GM12878 (cell line): Measurements from ENCODE around the gene ULK4. TPM values are rescaled to one million over a fixed set of nuclear protein-coding genes. Genes with fewer than 3 reads are reported as not detected.
A peak's percentile ranks its signal among the peaks of the same experiment; 100 is the strongest.

Experiments used
- ATAC-seq: fragments of 200-7000 bp; cut with Tn5 transposase; 3 replicates; pipeline ENCODE4 v1.9.1; 2020; ENCODE audit warnings: mild to moderate bottlenecking, moderate library complexity
- BruUV-seq: library from RNA; stranded (reverse); fragments of 400-500 nt; replicated peaks from 2 replicates; lab custom pipeline; 2021; lab: Mats Ljungman, UMichigan
- CTCF ChIA-PET: fragments of 300-600 bp; sonication (Branson Sonifier 250); formaldehyde crosslinking; extraction: SDS; loops from one replicate; lab custom pipeline; 2021; ENCODE audit warnings: inconsistent platforms; lab: Yijun Ruan, JAX
- POLR2A ChIA-PET: fragments of 350-600 bp; formaldehyde crosslinking; extraction: SDS; loops from one replicate; lab custom pipeline; 2021; ENCODE audit warnings: inconsistent platforms; lab: Charles Lee
- RAD21 ChIA-PET: fragments of 300-600 bp; sonication (Branson Sonifier 250); formaldehyde crosslinking; loops from one replicate; lab custom pipeline; 2023; ENCODE audit warnings: antibody characterized with exemption; ENCODE audit not compliant: unreplicated experiment; lab: Charles Lee
- SMC1A ChIA-PET: fragments of 300-600 bp; sonication (Branson Sonifier 250); formaldehyde crosslinking; loops from one replicate; lab custom pipeline; 2023; ENCODE audit not compliant: unreplicated experiment, uncharacterized antibody; lab: Charles Lee
- DNase-seq: peaks from one replicate; pipeline ENCODE4 v3.0.0-alpha.2; 2011; ENCODE audit warnings: low read depth, low spot score
- FAIRE-seq: peaks from 3 replicates; lab custom pipeline; 2011; peaks lifted over from hg19 to GRCh38; lab: Jason Lieb, UNC
- H2AFZ ChIP-seq: 2 replicates; pipeline ENCODE4 v1.6.0; 2011; ENCODE audit warnings: low read depth, low read length, control low read depth; ENCODE audit not compliant: control insufficient read depth
- H3K27ac ChIP-seq: 2 replicates; pipeline ENCODE4 v1.5.1; 2011; ENCODE audit warnings: control low read depth; ENCODE audit not compliant: control insufficient read depth, insufficient read depth
- H3K27me3 ChIP-seq, 2 experiments: replicated peaks in 1 of 2; 2 replicates each; pipeline versions ENCODE4 v1.6.0 to v1.6.1; 2011; ENCODE audit warnings: low read length in 1 of 2; ENCODE audit not compliant: control insufficient read depth in 2 of 2, insufficient read depth in 2 of 2
- H3K36me3 ChIP-seq, 2 experiments: 2 replicates each; pipeline ENCODE4 v1.5.1; 2011; ENCODE audit warnings: low read length in 1 of 2; ENCODE audit not compliant: control insufficient read depth in 2 of 2, insufficient read depth in 2 of 2
- H3K4me1 ChIP-seq: 2 replicates; pipeline ENCODE4 v1.6.1; 2011; ENCODE audit warnings: mild to moderate bottlenecking, low read length, moderate library complexity, mixed read lengths; ENCODE audit not compliant: control insufficient read depth, insufficient read depth
- H3K4me2 ChIP-seq: 2 replicates; pipeline ENCODE4 v1.6.0; 2011; ENCODE audit warnings: control low read depth; ENCODE audit not compliant: control insufficient read depth, insufficient read depth
- H3K4me3 ChIP-seq: fragments of 200-600 bp; sonication (generic); 2 replicates; pipeline ENCODE4 v1.5.1; 2016
- H3K79me2 ChIP-seq: 2 replicates; pipeline ENCODE4 v1.6.0; 2011; ENCODE audit warnings: low read length; ENCODE audit not compliant: control insufficient read depth, insufficient read depth
- H3K9ac ChIP-seq: 2 replicates; pipeline ENCODE4 v1.8.0; 2011; ENCODE audit warnings: low read length, control low read depth, mixed read lengths; ENCODE audit not compliant: control insufficient read depth, insufficient read depth
- H3K9me3 ChIP-seq: replicated peaks from 3 replicates; pipeline ENCODE4 v1.5.1; 2011; ENCODE audit warnings: mild to moderate bottlenecking, low read length; ENCODE audit not compliant: control insufficient read depth, insufficient read depth
- H4K20me1 ChIP-seq: 2 replicates; pipeline ENCODE4 v1.6.0; 2011; ENCODE audit not compliant: control insufficient read depth, insufficient read depth
- ASH2L ChIP-seq: fragments of 300-600, 200-600 bp; sonication (generic); IDR thresholded peaks from 2 replicates; pipeline ENCODE4 v1.6.1; 2017; ENCODE audit warnings: low read depth, mild to moderate bottlenecking, borderline replicate concordance
- GABPA ChIP-seq: IDR thresholded peaks from 2 replicates; pipeline ENCODE4 v1.6.1; 2014; ENCODE audit warnings: antibody characterized with exemption, low read depth, mild to moderate bottlenecking, inconsistent platforms
- HDAC2 ChIP-seq: fragments of 200-600 bp; sonication (generic); IDR thresholded peaks from 2 replicates; pipeline ENCODE4 v1.6.1; 2017
- KAT2A ChIP-seq: conservative IDR thresholded peaks from 2 replicates; pipeline ENCODE4 v1.6.1; 2011; ENCODE audit warnings: low read depth, low read length; ENCODE audit not compliant: control insufficient read depth
- NRF1 ChIP-seq: conservative IDR thresholded peaks from 2 replicates; pipeline ENCODE4 v1.6.1; 2011; ENCODE audit warnings: mild to moderate bottlenecking, low read depth, low read length, improper control_type of control experiment
- PML ChIP-seq: IDR thresholded peaks from 2 replicates; pipeline ENCODE4 v1.6.1; 2012; ENCODE audit warnings: low read length, inconsistent platforms
- RELA ChIP-seq: fragments of 450-650 bp; IDR thresholded peaks from 2 replicates; pipeline ENCODE4 v1.8.0; 2014; ENCODE audit warnings: borderline replicate concordance; ENCODE audit not compliant: partially characterized antibody
- RUNX3 ChIP-seq: IDR thresholded peaks from 2 replicates; pipeline ENCODE4 v1.6.1; 2012; ENCODE audit warnings: low read length, inconsistent platforms
- SMC3 ChIP-seq: IDR thresholded peaks from 2 replicates; pipeline ENCODE4 v1.6.1; 2011; ENCODE audit warnings: low read length, improper control_type of control experiment, borderline replicate concordance
- SPI1 ChIP-seq: IDR thresholded peaks from 2 replicates; pipeline ENCODE4 v1.6.1; 2011; ENCODE audit warnings: low read depth, mild to moderate bottlenecking, low read length, moderate library complexity, borderline replicate concordance; ENCODE audit not compliant: insufficient read depth
- SREBF1 ChIP-seq: IDR thresholded peaks from 2 replicates; pipeline ENCODE4 v1.6.1; 2012; ENCODE audit warnings: mild to moderate bottlenecking, low read length
- ZNF217 ChIP-seq: fragments of 450-650 bp; IDR thresholded peaks from 2 replicates; pipeline ENCODE4 v1.6.1; 2017; ENCODE audit warnings: antibody characterized with exemption, mild to moderate bottlenecking
- ZNF384 ChIP-seq: IDR thresholded peaks from 2 replicates; pipeline ENCODE4 v1.6.1; 2012; ENCODE audit warnings: low read depth, mild to moderate bottlenecking, low read length, improper control_type of control experiment, borderline replicate concordance
- WGBS: methylation state at CpG from one replicate; pipeline ENCODE4 v1.1.6; 2016; ENCODE audit warnings: low lambda C conversion rate; ENCODE audit not compliant: insufficient replicate concordance, insufficient coverage; ENCODE audit errors: missing lambda C conversion rate; 5-methylcytosine and 5-hydroxymethylcytosine counted together
- in situ Hi-C: fragments of 300-500 bp; cut with MboI; formaldehyde crosslinking; loops from 9 replicates; pipeline ENCODE4 v1.14.3; 2018; ENCODE audit warnings: mixed read lengths
- intact Hi-C: fragments of 100-400 bp; cut with micrococcal nuclease; formaldehyde crosslinking; loops from one replicate; pipeline ENCODE4 v1.14.2; 2022; ENCODE audit not compliant: unreplicated experiment
- polyA plus RNA-seq, 11 experiments: library from polyadenylated mRNA; depleted of rRNA in 4 of 11; unstranded in 6 of 11; stranded (reverse) in 5 of 11; fragments of >200 nt; fragmentation: Nextera tagmentation in 4 of 11; fragmentation: Illumina TruSeq in 1 of 11; extraction: Ambion mirVana in 4 of 11; extraction: Trizol in 1 of 11; gene quantifications; 1 replicate in 1 of 11; 2 replicates in 10 of 11; pipeline versions ENCODE4 v1.2.1 to v1.2.3, GENCODE V29; 2011 to 2016; ENCODE audit warnings: inconsistent platforms in 2 of 11, missing spikeins in 2 of 11, low read depth in 1 of 11
- total RNA-seq, 4 experiments: library from RNA; depleted of rRNA in 3 of 4; stranded (reverse); fragments of >200 nt in 3 of 4; fragmentation: Illumina TruSeq in 1 of 4; extraction: Trizol in 1 of 4; gene quantifications; 2 replicates each; pipeline versions ENCODE4 v1.2.1 to v1.2.3, GENCODE V29; 2013 to 2021
- TF ChIP-seq, protein P1 (sequence below): fragments of 450-650 bp; IDR thresholded peaks from 2 replicates; pipeline ENCODE4 v1.6.1; 2018; ENCODE audit warnings: mild to moderate bottlenecking, low read depth, moderate library complexity; ENCODE audit not compliant: partially characterized antibody
- TF ChIP-seq, protein P2 (sequence below): fragments of 450-650 bp; formaldehyde crosslinking; IDR thresholded peaks from 2 replicates; pipeline ENCODE4 v1.4.0; 2022; ENCODE audit warnings: mild to moderate bottlenecking, moderate library complexity
- TF ChIP-seq, protein P3 (sequence below): fragments of 450-650 bp; IDR thresholded peaks from 2 replicates; pipeline ENCODE4 v1.6.1; 2017; ENCODE audit warnings: antibody characterized with exemption, mild to moderate bottlenecking, moderate library complexity

The ULK4 gene
- total and polyA plus RNA-seq, 10 of the 15 experiments (the other 5 are each of a cell fraction or from before 2014, with no cell fraction given) = 3.5 to 7.6 (median 6.3) TPM

DNA sequence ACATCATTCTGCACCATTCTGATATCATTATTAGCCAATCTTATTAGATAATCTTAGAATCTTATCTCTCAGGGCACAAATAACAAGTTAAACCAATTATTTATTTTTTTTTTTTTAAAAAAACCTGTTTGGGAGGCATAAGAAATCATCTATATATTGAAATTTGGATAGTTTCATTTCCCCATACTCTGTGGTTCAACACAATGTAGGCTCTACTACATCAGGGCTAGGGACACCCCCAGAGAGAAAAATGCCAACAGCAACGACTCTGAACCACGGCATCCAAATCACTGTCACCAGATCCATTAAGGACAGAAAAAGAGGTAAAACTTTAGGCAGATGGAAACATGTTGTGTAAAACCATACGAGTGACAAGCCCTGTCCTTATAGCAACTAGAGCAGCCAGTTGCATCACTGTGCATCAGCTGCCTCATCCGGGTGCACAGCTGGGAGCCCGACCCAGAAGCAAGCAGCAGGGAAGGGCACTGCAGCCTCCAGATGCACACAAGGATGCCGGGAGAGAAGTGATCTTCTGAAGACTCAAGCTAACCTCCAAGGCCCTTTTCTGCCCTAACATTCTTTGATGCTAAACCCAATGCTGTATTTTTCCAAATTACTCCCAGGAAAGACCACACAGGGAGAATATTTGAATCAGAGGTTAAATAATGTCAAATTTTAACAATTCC, 381.5 kb downstream of the ULK4 start:
- no TSS peak for BruUV-seq
- no peak overlapping the region for H3K4me3 ChIP-seq
- 69% methylated on average over 6 of the region's 6 CpGs for WGBS
- ChIA-PET POLR2A (no interaction called here), RAD21 (no interaction called here), CTCF (interaction anchor here (0.7 kb wide), 1 partner anchor 9 kb away, joined by 3 read pairs; no protein-coding TSS in a partner anchor), SMC1A (no interaction called here)
- FAIRE-seq (no peak), ATAC-seq (peak; percentile 31; the same call in 1 of the 3 replicates), DNase-seq (no peak)
- in situ Hi-C loops (no loop called here), intact Hi-C loops (no loop called here)
- H4K20me1 ChIP-seq = no peaks in the 10 kb centered on the region; the same call in 1 of the 2 replicates
- no peaks in the 10 kb centered on the region for H3K79me2 ChIP-seq
- H3K27ac ChIP-seq = no peak overlapping the region
- H3K4me2 ChIP-seq = no peak overlapping the region
- peaks cover 9% of the 10 kb centered on the region for H3K4me1 ChIP-seq
- no peaks in the 10 kb centered on the region for H3K27me3 ChIP-seq
- no peak overlapping the region for H3K9ac ChIP-seq
- H3K9me3 ChIP-seq = peaks cover 2% of the 10 kb centered on the region; the same call in 2 of the 3 replicates
- no peaks in the 10 kb centered on the region for H3K36me3 ChIP-seq
- H2AFZ ChIP-seq = no peak overlapping the region
- no peak for TF ChIP-seq SREBF1
- TF ChIP-seq GABPA = no peak
- peak; percentile 32; the same call in 1 of the 2 replicates for TF ChIP-seq ZNF384
- TF ChIP-seq, protein P1, sequence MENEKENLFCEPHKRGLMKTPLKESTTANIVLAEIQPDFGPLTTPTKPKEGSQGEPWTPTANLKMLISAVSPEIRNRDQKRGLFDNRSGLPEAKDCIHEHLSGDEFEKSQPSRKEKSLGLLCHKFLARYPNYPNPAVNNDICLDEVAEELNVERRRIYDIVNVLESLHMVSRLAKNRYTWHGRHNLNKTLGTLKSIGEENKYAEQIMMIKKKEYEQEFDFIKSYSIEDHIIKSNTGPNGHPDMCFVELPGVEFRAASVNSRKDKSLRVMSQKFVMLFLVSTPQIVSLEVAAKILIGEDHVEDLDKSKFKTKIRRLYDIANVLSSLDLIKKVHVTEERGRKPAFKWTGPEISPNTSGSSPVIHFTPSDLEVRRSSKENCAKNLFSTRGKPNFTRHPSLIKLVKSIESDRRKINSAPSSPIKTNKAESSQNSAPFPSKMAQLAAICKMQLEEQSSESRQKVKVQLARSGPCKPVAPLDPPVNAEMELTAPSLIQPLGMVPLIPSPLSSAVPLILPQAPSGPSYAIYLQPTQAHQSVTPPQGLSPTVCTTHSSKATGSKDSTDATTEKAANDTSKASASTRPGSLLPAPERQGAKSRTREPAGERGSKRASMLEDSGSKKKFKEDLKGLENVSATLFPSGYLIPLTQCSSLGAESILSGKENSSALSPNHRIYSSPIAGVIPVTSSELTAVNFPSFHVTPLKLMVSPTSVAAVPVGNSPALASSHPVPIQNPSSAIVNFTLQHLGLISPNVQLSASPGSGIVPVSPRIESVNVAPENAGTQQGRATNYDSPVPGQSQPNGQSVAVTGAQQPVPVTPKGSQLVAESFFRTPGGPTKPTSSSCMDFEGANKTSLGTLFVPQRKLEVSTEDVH = no peak
- TF ChIP-seq, protein P2, sequence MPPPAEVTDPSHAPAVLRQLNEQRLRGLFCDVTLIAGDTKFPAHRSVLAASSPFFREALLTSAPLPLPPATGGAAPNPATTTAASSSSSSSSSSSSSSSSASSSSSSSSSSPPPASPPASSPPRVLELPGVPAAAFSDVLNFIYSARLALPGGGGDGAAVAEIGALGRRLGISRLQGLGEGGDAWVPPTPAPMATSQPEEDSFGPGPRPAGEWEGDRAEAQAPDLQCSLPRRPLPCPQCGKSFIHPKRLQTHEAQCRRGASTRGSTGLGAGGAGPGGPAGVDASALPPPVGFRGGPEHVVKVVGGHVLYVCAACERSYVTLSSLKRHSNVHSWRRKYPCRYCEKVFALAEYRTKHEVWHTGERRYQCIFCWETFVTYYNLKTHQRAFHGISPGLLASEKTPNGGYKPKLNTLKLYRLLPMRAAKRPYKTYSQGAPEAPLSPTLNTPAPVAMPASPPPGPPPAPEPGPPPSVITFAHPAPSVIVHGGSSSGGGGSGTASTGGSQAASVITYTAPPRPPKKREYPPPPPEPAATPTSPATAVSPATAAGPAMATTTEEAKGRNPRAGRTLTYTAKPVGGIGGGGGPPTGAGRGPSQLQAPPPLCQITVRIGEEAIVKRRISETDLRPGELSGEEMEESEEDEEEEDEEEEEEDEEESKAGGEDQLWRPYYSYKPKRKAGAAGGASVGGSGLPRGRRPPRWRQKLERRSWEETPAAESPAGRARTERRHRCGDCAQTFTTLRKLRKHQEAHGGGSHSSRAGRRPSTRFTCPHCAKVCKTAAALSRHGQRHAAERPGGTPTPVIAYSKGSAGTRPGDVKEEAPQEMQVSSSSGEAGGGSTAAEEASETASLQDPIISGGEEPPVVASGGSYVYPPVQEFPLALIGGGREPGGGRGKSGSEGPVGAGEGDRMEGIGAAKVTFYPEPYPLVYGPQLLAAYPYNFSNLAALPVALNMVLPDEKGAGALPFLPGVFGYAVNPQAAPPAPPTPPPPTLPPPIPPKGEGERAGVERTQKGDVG (CRISPR knock-in tag) = no peak
- no peak for TF ChIP-seq KAT2A
- peak; percentile 54 for TF ChIP-seq RUNX3
- no peak for TF ChIP-seq ZNF217
- no peak for TF ChIP-seq NRF1
- peak; percentile 53 for TF ChIP-seq SPI1
- no peak for TF ChIP-seq PML
- TF ChIP-seq SMC3 = no peak
- TF ChIP-seq HDAC2 = no peak
- TF ChIP-seq, protein P3, sequence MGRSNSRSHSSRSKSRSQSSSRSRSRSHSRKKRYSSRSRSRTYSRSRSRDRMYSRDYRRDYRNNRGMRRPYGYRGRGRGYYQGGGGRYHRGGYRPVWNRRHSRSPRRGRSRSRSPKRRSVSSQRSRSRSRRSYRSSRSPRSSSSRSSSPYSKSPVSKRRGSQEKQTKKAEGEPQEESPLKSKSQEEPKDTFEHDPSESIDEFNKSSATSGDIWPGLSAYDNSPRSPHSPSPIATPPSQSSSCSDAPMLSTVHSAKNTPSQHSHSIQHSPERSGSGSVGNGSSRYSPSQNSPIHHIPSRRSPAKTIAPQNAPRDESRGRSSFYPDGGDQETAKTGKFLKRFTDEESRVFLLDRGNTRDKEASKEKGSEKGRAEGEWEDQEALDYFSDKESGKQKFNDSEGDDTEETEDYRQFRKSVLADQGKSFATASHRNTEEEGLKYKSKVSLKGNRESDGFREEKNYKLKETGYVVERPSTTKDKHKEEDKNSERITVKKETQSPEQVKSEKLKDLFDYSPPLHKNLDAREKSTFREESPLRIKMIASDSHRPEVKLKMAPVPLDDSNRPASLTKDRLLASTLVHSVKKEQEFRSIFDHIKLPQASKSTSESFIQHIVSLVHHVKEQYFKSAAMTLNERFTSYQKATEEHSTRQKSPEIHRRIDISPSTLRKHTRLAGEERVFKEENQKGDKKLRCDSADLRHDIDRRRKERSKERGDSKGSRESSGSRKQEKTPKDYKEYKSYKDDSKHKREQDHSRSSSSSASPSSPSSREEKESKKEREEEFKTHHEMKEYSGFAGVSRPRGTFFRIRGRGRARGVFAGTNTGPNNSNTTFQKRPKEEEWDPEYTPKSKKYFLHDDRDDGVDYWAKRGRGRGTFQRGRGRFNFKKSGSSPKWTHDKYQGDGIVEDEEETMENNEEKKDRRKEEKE = no peak
- TF ChIP-seq ASH2L = no peak
- no peak for TF ChIP-seq RELA
